ENCODE results near the gene GHRHR.

- no peak for TF ChIP-seq CTCF (IDR thresholded peaks at IDR 0.05)
- no peak for TF ChIP-seq POLR2AphosphoS5 (IDR thresholded peaks at IDR 0.05)
- TF ChIP-seq POLR2A (IDR thresholded peaks at IDR 0.05), result no peak
Measured at GRCh38 chr7:30986331-30986730, 22.6 kb downstream of the GHRHR start.
